Neural progenitor cell (in vitro differentiated cells): ENCODE results near the gene ID2. TPM values are rescaled to one million over a fixed set of nuclear protein-coding genes. Genes with fewer than 3 reads are reported as not detected.

Experiments
- DNase-seq: peaks from one replicate; pipeline ENCODE4 v3.0.0-alpha.2; 2016; ENCODE audit warnings: low spot score
- H2AFZ ChIP-seq: fragments of 200-600 bp; sonication (generic); replicated peaks from 2 replicates; pipeline ENCODE4 v1.6.1; 2016; ENCODE audit warnings: antibody characterized with exemption
- H3F3A ChIP-seq: fragments of 200-600 bp; sonication (generic); 2 replicates; pipeline ENCODE4 v1.6.1; 2016; ENCODE audit warnings: antibody characterized with exemption, low read depth
- H3K27ac ChIP-seq: fragments of 200-600 bp; sonication (generic); 2 replicates; pipeline ENCODE4 v1.5.1; 2016; ENCODE audit warnings: mild to moderate bottlenecking
- H3K27me3 ChIP-seq: fragments of 200-600 bp; sonication (generic); 2 replicates; pipeline ENCODE4 v1.6.1; 2016; ENCODE audit warnings: mild to moderate bottlenecking, moderate library complexity
- H3K36me3 ChIP-seq: fragments of 200-600 bp; sonication (generic); 2 replicates; pipeline ENCODE4 v1.5.1; 2016
- H3K4me1 ChIP-seq: fragments of 200-600 bp; sonication (generic); 2 replicates; pipeline ENCODE4 v1.6.1; 2016; ENCODE audit warnings: mixed run types
- H3K4me2 ChIP-seq: fragments of 200-600 bp; sonication (generic); 2 replicates; pipeline ENCODE4 v1.6.1; 2016
- H3K4me3 ChIP-seq: fragments of 200-600 bp; sonication (generic); 2 replicates; pipeline ENCODE4 v1.5.1; 2016
- H3K79me2 ChIP-seq: fragments of 200-600 bp; sonication (generic); 2 replicates; pipeline ENCODE4 v1.6.1; 2016; ENCODE audit warnings: low read depth
- H3K9ac ChIP-seq: fragments of 200-600 bp; sonication (generic); 2 replicates; pipeline ENCODE4 v1.6.1; 2016
- H3K9me3 ChIP-seq: fragments of 200-600 bp; sonication (generic); 2 replicates; pipeline ENCODE4 v1.5.1; 2016; ENCODE audit warnings: low read depth
- H4K20me1 ChIP-seq: fragments of 200-600 bp; sonication (generic); 2 replicates; pipeline ENCODE4 v1.6.1; 2016; ENCODE audit warnings: low read depth
- H3K27ac Mint-ChIP-seq: 3 replicates; pipeline ENCODE4 v1.8.0; 2021; ENCODE audit warnings: mixed read lengths
- H3K27me3 Mint-ChIP-seq: 2 replicates; pipeline ENCODE4 v1.8.0; 2022; ENCODE audit warnings: low read depth, mild to moderate bottlenecking, inconsistent platforms, moderate library complexity, mixed read lengths; ENCODE audit not compliant: insufficient read depth
- H3K36me3 Mint-ChIP-seq: 3 replicates; pipeline ENCODE4 v1.8.0; 2021; ENCODE audit warnings: mixed read lengths
- H3K4me1 Mint-ChIP-seq: 3 replicates; pipeline ENCODE4 v1.8.0; 2021; ENCODE audit warnings: mixed read lengths
- H3K4me3 Mint-ChIP-seq: 3 replicates; pipeline ENCODE4 v1.8.0; 2021; ENCODE audit warnings: mild to moderate bottlenecking, moderate library complexity, mixed read lengths
- H3K9me3 Mint-ChIP-seq: 3 replicates; pipeline ENCODE4 v1.8.0; 2020; ENCODE audit warnings: mixed read lengths
- EZH2 ChIP-seq: fragments of 200-600 bp; sonication (generic); IDR thresholded peaks from 2 replicates; pipeline ENCODE4 v1.6.1; 2017; ENCODE audit warnings: antibody characterized with exemption, mild to moderate bottlenecking, moderate library complexity
- EZH2phosphoT487 ChIP-seq: fragments of 200-600 bp; sonication (generic); IDR thresholded peaks from 2 replicates; pipeline ENCODE4 v1.6.1; 2017; ENCODE audit warnings: antibody characterized with exemption
- total RNA-seq: library from RNA; depleted of rRNA; stranded (reverse); fragments of >200 nt; gene quantifications from 2 replicates; pipeline ENCODE4 v1.2.3, GENCODE V29; 2015; ENCODE audit warnings: low replicate concordance
- TF ChIP-seq, protein P1 (sequence below): fragments of 200-600 bp; sonication (generic); IDR thresholded peaks from 2 replicates; pipeline ENCODE4 v1.5.1; 2017; ENCODE audit warnings: antibody characterized with exemption, mild to moderate bottlenecking

ID2 gene
- total RNA-seq, 1 donor from 2014 or later = 140 TPM

DNA sequence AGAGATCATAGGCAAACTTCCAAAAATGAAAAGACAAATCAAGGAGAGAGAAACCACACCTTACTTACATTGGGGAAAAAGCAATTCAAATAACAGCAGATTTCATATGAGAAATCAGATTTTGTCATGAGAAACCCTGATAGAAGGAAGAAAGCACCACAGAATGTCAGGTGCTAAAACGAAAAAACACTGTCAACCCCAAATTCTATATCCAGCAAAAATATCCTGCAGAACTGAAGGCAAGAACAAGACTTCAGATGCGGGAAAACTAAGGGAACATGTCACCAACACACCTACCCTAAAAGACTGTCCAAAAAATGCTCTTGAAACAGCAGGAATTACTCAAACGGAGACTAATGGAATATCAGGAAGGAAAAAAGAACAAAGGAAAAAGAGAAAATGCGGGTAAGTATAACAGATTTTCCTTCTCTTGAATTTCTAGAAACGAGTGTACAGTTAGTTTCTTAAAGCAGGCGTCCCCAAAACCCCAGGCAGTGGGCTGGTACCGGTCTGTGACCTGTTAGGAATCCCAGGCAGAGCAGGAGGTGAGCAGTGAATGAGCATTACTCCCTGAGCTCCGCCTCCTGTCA is 7.3 kb upstream of the ID2 start:
- Histone ChIP-seq H3K4me2 (no peak overlapping the region), H3K27me3 (peaks cover 23% of the 10 kb centered on the region), H3K9ac (no peak overlapping the region), H4K20me1 (no peaks in the 10 kb centered on the region), H3K4me3 (no peak overlapping the region), H2AFZ (no peak overlapping the region), H3K4me1 (peaks cover 22% of the 10 kb centered on the region), H3K36me3 (no peaks in the 10 kb centered on the region), H3K9me3 (peaks cover 11% of the 10 kb centered on the region), H3K79me2 (no peaks in the 10 kb centered on the region), H3F3A (peaks cover 30% of the 10 kb centered on the region), H3K27ac (no peak overlapping the region)
- Mint-ChIP-seq H3K9me3 (peaks cover 27% of the 10 kb centered on the region), H3K27me3 (peaks cover 12% of the 10 kb centered on the region), H3K4me3 (peak overlapping the region; percentile 10), H3K36me3 (peaks cover 10% of the 10 kb centered on the region), H3K27ac (no peak overlapping the region), H3K4me1 (peaks cover 24% of the 10 kb centered on the region)
- DNase-seq = no peak
- TF ChIP-seq, protein P1, sequence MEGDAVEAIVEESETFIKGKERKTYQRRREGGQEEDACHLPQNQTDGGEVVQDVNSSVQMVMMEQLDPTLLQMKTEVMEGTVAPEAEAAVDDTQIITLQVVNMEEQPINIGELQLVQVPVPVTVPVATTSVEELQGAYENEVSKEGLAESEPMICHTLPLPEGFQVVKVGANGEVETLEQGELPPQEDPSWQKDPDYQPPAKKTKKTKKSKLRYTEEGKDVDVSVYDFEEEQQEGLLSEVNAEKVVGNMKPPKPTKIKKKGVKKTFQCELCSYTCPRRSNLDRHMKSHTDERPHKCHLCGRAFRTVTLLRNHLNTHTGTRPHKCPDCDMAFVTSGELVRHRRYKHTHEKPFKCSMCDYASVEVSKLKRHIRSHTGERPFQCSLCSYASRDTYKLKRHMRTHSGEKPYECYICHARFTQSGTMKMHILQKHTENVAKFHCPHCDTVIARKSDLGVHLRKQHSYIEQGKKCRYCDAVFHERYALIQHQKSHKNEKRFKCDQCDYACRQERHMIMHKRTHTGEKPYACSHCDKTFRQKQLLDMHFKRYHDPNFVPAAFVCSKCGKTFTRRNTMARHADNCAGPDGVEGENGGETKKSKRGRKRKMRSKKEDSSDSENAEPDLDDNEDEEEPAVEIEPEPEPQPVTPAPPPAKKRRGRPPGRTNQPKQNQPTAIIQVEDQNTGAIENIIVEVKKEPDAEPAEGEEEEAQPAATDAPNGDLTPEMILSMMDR = no peak
- no peak for TF ChIP-seq EZH2
- no peak for TF ChIP-seq EZH2phosphoT487

DNA sequence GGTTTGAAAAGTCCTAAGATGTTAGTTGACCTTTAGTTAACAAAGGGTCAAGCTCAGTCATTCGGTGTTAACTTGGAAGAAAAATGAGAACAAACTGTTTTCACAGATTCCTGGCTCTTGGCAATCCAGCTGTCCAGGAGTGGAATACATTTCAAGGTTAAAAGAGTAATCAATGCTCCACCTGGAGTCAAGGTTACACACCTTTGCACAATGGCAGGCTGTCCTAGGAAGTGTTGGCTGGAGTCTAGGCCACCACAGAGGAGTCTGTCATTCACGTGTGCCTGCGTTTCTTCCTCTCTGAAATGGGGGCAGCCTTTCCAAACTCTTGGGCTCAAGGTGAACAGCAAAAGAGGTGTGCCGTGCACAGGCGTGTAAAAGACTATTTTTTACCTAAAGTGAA is 6.3 kb upstream of the ID2 start:
- Mint-ChIP-seq H3K36me3 (peaks cover 10% of the 10 kb centered on the region), H3K27ac (peak overlapping the region; percentile 66), H3K27me3 (peaks cover 12% of the 10 kb centered on the region), H3K4me3 (peak overlapping the region; percentile 73), H3K4me1 (peaks cover 34% of the 10 kb centered on the region), H3K9me3 (peaks cover 27% of the 10 kb centered on the region)
- Histone ChIP-seq H3K4me1 (peaks cover 30% of the 10 kb centered on the region), H4K20me1 (no peaks in the 10 kb centered on the region), H3K9ac (no peak overlapping the region), H3K27ac (no peak overlapping the region), H2AFZ (no peak overlapping the region), H3K36me3 (no peaks in the 10 kb centered on the region), H3K27me3 (peaks cover 23% of the 10 kb centered on the region), H3F3A (peaks cover 41% of the 10 kb centered on the region), H3K4me2 (no peak overlapping the region), H3K79me2 (no peaks in the 10 kb centered on the region), H3K9me3 (peaks cover 11% of the 10 kb centered on the region), H3K4me3 (no peak overlapping the region)
- TF ChIP-seq EZH2 (no peak), EZH2phosphoT487 (no peak)
- TF ChIP-seq, protein P1 = no peak
- DNase-seq = no peak

DNA sequence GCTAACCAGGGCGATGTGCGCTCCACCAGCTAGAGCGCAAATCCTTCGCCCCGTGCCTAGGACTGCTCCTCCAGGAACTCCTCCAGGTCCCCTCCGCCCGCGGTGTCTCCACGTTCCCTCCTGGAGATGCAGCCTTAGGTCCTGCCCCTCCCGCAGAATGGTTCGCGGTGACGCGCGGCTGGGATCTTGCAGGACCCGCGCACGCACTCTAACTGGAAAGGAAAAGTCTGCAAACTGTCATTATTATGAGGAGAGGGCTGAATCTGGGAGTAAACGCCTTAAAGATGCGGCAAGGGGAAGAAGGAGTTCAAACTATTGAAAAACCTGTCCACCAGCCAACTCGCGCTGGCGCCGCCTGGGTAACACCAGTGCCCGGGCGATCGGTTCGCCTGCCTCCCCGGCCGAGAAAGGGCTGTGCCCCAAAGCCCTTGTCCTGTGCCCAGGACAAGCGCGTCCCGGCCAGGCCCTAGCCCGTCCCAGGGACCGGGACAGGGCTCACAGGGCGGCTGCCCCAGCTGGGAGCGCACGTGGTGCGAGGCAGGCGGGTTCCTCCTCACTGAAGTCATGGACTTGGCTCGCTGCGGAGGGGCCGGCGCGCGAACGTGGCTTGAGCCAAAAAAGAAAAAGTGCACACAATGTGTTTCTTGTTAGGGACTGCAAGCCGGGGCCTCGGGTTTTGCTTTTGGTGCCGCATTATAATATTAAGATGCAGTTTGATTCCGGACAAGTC is 5.5 kb upstream of the ID2 start:
- peaks cover 12% of the 10 kb centered on the region for H3K27me3 Mint-ChIP-seq

More for the DNA sequence above, 5.5 kb upstream of the ID2 start:
- DNase-seq = peak; percentile 26
- H3K4me2 ChIP-seq = peak overlapping the region; percentile 85
- H3K4me1 ChIP-seq = peaks cover 38% of the 10 kb centered on the region
- peaks cover 23% of the 10 kb centered on the region for H3K27me3 ChIP-seq
- Mint-ChIP-seq H3K36me3 (peaks cover 10% of the 10 kb centered on the region), H3K4me3 (peak overlapping the region; percentile 88), H3K27ac (peak overlapping the region; percentile 99), H3K9me3 (peaks cover 27% of the 10 kb centered on the region), H3K4me1 (peaks cover 42% of the 10 kb centered on the region)
- H3K9me3 ChIP-seq = peaks cover 11% of the 10 kb centered on the region
- peaks cover 49% of the 10 kb centered on the region for H3F3A ChIP-seq
- no peak overlapping the region for H2AFZ ChIP-seq
- H3K4me3 ChIP-seq = peak overlapping the region; percentile 45
- no peaks in the 10 kb centered on the region for H4K20me1 ChIP-seq
- no peaks in the 10 kb centered on the region for H3K36me3 ChIP-seq
- no peak overlapping the region for H3K9ac ChIP-seq
- H3K27ac ChIP-seq = no peak overlapping the region
- H3K79me2 ChIP-seq = no peaks in the 10 kb centered on the region
- TF ChIP-seq, protein P1 = no peak
- TF ChIP-seq EZH2phosphoT487 = no peak
- no peak for TF ChIP-seq EZH2
